Measurements from ENCODE around the gene SND1.

Gene SND1

DNA sequence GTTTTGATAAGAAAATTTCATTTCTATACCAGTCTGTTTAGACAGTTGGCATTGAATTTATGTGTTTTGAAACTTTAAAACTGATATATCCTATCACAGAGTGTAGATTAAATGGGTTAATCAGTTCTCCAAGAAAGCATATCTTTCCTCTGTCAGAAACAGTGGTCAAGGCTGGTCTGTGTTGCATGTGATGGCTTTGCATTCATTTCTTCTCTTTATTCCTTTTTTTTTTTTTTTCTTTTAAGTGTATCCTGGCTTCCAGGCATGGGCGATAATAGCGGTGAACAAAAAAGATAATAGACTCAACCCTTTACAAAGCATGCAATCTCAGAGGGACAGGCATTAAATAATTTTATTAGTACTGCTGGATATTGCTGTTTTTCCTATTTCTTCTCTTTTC is 242.6 kb downstream of the SND1 start:
- no peak overlapping the region for H3K4me3 ChIP-seq (ENCODE audit: low read depth, low read length)
- CTCF ChIA-PET, result interaction anchor here (0.9 kb wide), 1 partner anchor 9 kb away, joined by 3 read pairs; no protein-coding TSS in a partner anchor
- H3K36me3 ChIP-seq (ENCODE audit: control insufficient read depth in 2 of 2, insufficient read depth in 1 of 2, low read length in 2 of 2), result peaks cover 0 to 16% of the 10 kb centered on the region in 2 experiments; a peak in 1 of 3 replicates

DNA sequence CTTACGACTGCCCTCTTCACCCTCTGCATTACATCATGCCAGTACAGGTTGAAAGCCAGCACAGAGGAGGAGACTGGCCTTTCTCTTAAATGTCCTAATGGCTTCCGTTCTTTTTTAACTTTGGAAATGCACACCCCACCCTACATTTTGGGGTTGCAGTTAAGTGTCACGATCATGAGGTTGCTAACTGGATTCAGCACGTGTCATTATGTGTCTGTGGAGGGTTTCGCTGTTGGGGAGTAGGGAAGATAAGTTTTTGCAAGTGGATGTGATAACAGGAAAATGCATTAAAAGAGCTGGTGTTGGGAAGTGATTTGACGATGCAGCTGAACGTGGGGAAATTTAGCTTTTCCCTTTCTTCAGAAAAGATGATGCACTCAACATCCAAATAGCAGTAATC is 243.4 kb downstream of the SND1 start:
- no peak overlapping the region for H3K27ac ChIP-seq (ENCODE audit: extremely low read depth, low read depth, low read length)
- H3K36me3 ChIP-seq (ENCODE audit: control insufficient read depth in 2 of 2, insufficient read depth in 1 of 2, low read length in 2 of 2), result peaks cover 0 to 16% of the 10 kb centered on the region in 2 experiments; a peak in 1 of 3 replicates
- TF ChIP-seq ZSCAN16 (tag by site-specific recombination; IDR thresholded peaks at IDR 0.05) (no peak), ZNF596 (tag by site-specific recombination; IDR thresholded peaks at IDR 0.05) (no peak), ZNF324 (tag by site-specific recombination; IDR thresholded peaks at IDR 0.05) (no peak), ZNF423 (tag by site-specific recombination; IDR thresholded peaks at IDR 0.05) (no peak), ZBTB7A (tag by site-specific recombination; IDR thresholded peaks at IDR 0.05; ENCODE audit: low read depth) (no peak)
- TF ChIP-seq, protein P1, sequence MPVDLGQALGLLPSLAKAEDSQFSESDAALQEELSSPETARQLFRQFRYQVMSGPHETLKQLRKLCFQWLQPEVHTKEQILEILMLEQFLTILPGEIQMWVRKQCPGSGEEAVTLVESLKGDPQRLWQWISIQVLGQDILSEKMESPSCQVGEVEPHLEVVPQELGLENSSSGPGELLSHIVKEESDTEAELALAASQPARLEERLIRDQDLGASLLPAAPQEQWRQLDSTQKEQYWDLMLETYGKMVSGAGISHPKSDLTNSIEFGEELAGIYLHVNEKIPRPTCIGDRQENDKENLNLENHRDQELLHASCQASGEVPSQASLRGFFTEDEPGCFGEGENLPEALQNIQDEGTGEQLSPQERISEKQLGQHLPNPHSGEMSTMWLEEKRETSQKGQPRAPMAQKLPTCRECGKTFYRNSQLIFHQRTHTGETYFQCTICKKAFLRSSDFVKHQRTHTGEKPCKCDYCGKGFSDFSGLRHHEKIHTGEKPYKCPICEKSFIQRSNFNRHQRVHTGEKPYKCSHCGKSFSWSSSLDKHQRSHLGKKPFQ (tag by site-specific recombination; IDR thresholded peaks at IDR 0.05), result no peak
- TF ChIP-seq, protein P2, sequence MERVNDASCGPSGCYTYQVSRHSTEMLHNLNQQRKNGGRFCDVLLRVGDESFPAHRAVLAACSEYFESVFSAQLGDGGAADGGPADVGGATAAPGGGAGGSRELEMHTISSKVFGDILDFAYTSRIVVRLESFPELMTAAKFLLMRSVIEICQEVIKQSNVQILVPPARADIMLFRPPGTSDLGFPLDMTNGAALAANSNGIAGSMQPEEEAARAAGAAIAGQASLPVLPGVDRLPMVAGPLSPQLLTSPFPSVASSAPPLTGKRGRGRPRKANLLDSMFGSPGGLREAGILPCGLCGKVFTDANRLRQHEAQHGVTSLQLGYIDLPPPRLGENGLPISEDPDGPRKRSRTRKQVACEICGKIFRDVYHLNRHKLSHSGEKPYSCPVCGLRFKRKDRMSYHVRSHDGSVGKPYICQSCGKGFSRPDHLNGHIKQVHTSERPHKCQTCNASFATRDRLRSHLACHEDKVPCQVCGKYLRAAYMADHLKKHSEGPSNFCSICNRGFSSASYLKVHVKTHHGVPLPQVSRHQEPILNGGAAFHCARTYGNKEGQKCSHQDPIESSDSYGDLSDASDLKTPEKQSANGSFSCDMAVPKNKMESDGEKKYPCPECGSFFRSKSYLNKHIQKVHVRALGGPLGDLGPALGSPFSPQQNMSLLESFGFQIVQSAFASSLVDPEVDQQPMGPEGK (tag by site-specific recombination; IDR thresholded peaks at IDR 0.05), result no peak
- TF ChIP-seq, protein P3, sequence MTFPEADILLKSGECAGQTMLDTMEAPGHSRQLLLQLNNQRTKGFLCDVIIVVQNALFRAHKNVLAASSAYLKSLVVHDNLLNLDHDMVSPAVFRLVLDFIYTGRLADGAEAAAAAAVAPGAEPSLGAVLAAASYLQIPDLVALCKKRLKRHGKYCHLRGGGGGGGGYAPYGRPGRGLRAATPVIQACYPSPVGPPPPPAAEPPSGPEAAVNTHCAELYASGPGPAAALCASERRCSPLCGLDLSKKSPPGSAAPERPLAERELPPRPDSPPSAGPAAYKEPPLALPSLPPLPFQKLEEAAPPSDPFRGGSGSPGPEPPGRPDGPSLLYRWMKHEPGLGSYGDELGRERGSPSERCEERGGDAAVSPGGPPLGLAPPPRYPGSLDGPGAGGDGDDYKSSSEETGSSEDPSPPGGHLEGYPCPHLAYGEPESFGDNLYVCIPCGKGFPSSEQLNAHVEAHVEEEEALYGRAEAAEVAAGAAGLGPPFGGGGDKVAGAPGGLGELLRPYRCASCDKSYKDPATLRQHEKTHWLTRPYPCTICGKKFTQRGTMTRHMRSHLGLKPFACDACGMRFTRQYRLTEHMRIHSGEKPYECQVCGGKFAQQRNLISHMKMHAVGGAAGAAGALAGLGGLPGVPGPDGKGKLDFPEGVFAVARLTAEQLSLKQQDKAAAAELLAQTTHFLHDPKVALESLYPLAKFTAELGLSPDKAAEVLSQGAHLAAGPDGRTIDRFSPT (tag by site-specific recombination; IDR thresholded peaks at IDR 0.05), result no peak
- H3K4me1 ChIP-seq (ENCODE audit: control insufficient read depth, insufficient read depth, low read length), result no peaks in the 10 kb centered on the region
- H3K9me3 ChIP-seq (ENCODE audit: control insufficient read depth, insufficient read depth, low read depth, low read length), result no peaks in the 10 kb centered on the region
- no peak overlapping the region for H3K4me3 ChIP-seq (ENCODE audit: low read depth, low read length)
- CTCF ChIA-PET, result no interaction called here
- POLR2A ChIA-PET, result no interaction called here

More for the DNA sequence above, 242.6 kb downstream of the SND1 start:
- Histone ChIP-seq H3K4me1 (ENCODE audit: control insufficient read depth, insufficient read depth, low read length) (no peaks in the 10 kb centered on the region), H3K9me3 (ENCODE audit: control insufficient read depth, insufficient read depth, low read depth, low read length) (no peaks in the 10 kb centered on the region), H3K27ac (ENCODE audit: extremely low read depth, low read depth, low read length) (no peak overlapping the region)
- POLR2A ChIA-PET, result no interaction called here
- TF ChIP-seq ZNF335 (tag by site-specific recombination; conservative IDR thresholded peaks at IDR 0.05) (no peak), ZBTB1 (tag by site-specific recombination; IDR thresholded peaks at IDR 0.05) (no peak), KLF9 (tag by site-specific recombination; IDR thresholded peaks at IDR 0.05; ENCODE audit: low read depth) (no peak), ZBTB20 (tag by site-specific recombination; IDR thresholded peaks at IDR 0.05) (no peak), ZNF23 (tag by site-specific recombination; IDR thresholded peaks at IDR 0.05; ENCODE audit: borderline replicate concordance) (no peak), ZNF670 (tag by site-specific recombination; IDR thresholded peaks at IDR 0.05; ENCODE audit: low read depth) (no peak), HOXD13 (CRISPR knock-in tag; IDR thresholded peaks at IDR 0.05; ENCODE audit: borderline replicate concordance) (no peak)
- TF ChIP-seq, protein P4, sequence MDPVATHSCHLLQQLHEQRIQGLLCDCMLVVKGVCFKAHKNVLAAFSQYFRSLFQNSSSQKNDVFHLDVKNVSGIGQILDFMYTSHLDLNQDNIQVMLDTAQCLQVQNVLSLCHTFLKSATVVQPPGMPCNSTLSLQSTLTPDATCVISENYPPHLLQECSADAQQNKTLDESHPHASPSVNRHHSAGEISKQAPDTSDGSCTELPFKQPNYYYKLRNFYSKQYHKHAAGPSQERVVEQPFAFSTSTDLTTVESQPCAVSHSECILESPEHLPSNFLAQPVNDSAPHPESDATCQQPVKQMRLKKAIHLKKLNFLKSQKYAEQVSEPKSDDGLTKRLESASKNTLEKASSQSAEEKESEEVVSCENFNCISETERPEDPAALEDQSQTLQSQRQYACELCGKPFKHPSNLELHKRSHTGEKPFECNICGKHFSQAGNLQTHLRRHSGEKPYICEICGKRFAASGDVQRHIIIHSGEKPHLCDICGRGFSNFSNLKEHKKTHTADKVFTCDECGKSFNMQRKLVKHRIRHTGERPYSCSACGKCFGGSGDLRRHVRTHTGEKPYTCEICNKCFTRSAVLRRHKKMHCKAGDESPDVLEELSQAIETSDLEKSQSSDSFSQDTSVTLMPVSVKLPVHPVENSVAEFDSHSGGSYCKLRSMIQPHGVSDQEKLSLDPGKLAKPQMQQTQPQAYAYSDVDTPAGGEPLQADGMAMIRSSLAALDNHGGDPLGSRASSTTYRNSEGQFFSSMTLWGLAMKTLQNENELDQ (tag by site-specific recombination; IDR thresholded peaks at IDR 0.05; ENCODE audit: low read depth), result no peak
- TF ChIP-seq, protein P3 (tag by site-specific recombination; IDR thresholded peaks at IDR 0.05), result no peak
